SHP77 treated with DMSO at 0.1 percent for 48 hours (cell line): ENCODE measurements around the gene AMH.
A peak's percentile ranks its signal among the peaks of the same experiment; 100 is the strongest.

ENCODE experiments used
- DNase-seq: peaks from one replicate; lab custom pipeline; 2025; lab: John Stamatoyannopoulos, UW

AMH gene

DNA sequence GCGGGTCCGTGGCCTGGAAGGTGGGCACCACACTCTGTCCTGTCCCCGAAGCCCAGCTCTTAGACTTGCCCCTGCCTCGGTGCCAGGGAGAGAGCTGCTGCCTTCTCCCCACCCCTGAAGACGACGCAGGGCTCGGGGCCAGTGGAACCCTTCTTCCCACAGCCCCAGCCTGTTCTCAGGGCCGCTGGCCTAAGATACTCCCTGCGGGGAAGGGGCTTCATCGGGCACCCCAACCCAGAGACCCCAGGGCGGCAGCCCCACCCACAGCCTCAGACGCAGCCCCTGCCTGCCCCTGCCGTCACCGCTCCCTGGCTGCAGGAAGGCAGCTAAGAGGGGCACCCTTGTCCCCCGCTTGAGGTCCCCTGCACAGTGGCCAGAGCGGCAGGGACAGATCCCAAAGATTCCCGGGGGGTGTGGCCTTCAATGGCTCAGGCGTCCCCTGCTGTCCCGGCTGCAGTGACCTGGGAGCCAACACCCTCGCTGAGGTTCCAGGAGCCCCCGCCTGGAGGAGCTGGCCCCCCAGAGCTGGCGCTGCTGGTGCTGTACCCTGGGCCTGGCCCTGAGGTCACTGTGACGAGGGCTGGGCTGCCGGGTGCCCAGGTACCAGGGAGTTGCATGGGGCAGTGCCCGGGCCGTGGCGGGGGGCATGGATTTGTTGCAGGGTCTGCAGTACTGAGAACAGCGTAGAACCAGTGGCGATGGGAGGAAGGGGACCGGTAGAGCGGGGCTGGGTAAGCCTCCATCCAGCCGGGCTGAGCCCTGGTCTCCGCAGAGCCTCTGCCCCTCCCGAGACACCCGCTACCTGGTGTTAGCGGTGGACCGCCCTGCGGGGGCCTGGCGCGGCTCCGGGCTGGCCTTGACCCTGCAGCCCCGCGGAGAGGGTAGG lies 1.0 kb downstream of the AMH start:
- no peak for DNase-seq

DNA sequence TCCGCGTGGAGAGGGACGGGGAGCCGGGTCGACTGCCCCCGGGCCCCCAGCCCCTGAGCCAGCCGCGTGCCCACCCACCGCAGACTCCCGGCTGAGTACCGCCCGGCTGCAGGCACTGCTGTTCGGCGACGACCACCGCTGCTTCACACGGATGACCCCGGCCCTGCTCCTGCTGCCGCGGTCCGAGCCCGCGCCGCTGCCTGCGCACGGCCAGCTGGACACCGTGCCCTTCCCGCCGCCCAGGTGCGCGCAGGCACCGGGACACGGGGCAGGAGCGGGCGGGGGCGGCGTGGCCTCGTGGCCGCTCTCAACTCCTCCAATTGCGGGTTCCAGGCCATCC lies 1.6 kb downstream of the AMH start:
- no peak for DNase-seq

DNA sequence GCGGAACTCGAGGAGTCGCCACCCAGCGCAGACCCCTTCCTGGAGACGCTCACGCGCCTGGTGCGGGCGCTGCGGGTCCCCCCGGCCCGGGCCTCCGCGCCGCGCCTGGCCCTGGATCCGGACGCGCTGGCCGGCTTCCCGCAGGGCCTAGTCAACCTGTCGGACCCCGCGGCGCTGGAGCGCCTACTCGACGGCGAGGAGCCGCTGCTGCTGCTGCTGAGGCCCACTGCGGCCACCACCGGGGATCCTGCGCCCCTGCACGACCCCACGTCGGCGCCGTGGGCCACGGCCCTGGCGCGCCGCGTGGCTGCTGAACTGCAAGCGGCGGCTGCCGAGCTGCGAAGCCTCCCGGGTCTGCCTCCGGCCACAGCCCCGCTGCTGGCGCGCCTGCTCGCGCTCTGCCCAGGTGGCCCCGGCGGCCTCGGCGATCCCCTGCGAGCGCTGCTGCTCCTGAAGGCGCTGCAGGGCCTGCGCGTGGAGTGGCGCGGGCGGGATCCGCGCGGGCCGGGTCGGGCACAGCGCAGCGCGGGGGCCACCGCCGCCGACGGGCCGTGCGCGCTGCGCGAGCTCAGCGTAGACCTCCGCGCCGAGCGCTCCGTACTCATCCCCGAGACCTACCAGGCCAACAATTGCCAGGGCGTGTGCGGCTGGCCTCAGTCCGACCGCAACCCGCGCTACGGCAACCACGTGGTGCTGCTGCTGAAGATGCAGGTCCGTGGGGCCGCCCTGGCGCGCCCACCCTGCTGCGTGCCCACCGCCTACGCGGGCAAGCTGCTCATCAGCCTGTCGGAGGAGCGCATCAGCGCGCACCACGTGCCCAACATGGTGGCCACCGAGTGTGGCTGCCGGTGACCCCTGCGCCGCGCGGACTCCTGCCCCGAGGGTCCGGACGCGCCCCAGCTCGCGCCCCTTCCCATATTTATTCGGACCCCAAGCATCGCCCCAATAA lies 2.3 kb downstream of the AMH start:
- DNase-seq = no peak

DNA sequence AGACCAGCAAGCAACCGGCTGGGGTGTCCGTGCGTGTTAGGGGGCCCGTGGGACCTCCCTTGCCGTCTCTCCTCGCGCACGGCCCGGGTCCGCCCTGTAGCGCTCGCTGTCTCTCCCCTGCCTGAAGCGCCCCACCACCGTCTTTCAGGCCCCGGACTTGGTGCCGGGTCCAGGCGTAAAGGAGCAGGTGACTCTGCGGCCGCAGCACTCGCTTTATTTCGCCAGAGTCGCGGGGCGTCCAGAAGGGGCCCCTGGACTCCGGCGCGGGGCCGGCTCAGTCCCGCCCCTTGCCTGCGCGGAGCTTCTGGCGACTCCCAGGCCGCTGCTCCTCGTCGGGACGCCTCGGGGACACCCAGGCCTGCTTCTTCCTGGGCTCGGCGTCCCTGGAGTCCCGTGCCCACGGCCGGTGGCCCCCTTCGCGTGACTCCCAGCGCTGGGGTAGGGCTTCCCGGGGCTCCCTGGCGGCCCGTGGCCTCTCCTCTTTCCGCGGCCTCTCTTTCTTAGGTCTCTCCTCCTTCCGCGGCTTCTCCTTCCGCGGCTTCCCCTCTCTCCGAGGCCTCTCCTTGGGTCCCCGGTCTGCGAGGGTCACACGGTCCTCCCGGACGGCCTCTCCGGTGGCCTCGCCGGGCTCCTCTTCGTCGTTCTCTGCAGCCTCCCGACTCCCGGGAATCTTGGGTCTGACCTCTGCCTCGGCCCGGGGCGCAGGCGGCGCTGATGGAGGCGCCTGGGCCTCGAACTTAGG lies 3.1 kb downstream of the AMH start:
- no peak for DNase-seq

DNA sequence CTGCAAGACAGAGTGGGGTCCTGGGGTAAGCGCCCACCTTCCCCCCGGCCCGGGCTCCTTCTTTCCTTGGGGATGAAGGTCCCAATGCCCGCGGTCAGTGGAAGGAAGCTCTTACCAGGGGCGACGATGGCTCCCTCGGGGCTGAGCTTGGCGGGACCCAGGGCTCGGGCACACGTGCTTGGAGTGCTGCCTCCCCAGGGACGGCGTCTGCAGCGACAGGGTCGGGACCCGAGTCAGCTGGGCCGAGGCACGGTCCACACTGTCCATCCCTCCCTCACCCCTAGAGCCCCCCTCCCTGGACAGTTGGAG lies 3.6 kb downstream of the AMH start:
- no peak for DNase-seq

DNA sequence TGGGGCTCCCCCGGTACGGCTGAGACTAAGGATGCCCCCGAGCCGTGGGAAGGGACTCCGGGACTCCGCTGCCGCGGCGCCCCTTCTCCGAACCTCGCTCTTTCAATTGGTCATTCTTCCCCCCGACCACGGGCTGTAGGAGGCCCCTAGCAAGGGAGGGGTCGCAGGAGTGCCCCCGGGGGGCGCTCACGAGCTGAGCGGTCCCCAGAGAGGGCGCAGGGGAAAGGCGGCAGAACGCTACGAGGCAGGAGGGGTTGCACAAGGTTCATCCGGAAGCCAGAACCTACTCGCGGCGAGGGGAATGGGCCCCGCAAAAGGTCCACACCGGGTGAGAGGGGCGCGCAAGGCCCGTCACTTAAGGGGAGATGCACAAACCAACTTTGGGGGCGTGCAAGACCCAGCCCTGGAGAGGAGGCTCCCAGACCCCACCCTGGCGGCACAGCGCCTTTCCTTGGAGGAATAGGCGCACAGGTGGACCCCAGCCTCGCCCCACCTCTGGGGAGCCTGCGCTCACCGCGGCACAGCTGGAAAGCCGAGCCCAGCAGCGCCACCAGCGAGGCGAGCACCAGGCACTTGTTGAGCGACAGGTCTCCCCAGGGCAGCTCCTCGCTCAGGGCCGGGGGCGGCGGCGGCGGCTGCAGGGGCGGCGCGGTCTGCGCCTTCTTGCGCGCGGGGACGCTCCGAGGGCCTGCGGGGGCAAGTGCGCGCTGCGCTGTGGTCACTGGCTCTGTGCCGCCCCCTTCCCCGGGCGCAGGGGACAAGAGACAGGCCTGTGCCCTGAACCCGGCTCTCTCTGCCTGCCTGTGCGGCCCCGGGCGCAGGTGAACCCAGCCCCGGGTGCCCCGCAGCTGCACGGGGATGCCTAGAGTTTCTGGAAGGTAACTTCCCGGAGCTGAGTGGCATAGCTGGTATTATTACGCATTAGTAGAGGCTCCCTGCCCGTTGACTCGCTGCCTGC lies 4.3 kb downstream of the AMH start:
- no peak for DNase-seq

DNA sequence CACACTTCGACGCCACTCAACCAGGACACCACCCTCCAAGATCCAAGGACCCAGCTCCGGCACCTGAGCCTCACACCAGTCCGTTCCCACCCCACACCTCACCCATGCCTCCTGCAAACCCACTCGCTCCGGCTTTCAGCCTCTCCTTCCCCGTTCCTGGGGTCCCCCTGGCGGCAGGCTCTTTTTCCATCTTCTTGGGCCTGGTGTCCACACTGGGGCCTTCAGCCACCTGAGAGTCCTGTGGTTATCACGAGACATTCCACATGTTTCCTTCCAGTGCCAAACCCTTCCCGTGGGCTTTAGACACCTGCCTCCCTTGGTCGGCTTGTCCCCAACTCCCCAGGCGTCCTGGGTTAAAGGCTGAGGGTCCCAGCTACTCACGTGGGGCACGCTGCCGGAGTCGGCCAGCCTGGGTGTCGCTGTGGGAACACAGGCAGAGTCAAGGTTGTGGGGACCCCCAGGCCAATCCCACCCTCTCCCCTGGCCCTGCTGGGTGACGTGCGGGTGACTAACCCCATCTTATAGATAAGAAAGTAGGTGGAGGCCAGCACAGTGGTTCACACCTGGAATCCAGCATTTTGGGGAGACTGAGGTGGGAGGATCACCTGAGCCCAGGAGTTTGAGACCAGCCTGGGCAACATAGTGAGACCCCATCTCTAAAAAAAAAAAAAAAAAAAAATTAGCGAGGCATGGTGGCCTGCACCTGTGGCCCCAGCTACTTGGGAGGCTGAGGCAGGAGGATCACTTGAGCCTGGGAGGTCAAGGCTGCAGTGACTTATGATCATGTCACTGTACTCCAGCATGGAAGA lies 5.1 kb downstream of the AMH start:
- DNase-seq = no peak

DNA sequence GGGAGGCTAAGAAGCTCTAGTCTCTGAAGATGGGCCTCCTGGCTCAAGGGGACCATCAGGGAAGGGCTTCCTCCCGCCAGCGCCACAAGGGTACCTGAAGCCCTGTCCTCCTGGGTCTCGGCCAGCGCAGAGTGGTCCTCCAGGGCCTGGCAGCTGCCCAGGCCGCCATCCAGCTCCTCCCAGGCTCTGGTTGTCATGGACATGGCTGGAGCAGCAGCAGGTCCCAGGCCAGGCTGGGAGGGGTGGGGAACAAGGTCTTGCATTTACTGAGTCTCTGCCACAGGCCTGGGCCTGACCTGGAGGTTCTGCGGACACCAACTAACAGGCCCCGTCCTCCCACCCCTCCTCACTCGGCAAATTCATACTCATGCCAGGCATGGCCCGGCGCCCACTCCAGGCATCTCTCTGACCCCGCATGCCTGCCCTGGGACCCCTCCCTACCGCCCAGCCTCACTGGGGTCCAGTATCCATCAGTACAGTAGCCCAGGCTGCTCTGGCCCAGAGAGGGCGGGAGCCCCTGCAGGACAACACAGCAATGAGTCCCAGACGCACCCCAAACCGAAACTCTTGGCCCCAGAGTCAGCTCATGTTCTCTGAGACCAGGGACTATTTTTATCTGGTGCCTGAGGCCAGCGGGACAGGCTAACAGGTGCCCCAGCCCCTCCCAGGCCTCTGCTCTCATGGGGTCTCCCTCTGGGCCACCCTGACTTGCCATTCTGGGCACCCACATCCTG lies 6.2 kb downstream of the AMH start:
- DNase-seq = no peak

DNA sequence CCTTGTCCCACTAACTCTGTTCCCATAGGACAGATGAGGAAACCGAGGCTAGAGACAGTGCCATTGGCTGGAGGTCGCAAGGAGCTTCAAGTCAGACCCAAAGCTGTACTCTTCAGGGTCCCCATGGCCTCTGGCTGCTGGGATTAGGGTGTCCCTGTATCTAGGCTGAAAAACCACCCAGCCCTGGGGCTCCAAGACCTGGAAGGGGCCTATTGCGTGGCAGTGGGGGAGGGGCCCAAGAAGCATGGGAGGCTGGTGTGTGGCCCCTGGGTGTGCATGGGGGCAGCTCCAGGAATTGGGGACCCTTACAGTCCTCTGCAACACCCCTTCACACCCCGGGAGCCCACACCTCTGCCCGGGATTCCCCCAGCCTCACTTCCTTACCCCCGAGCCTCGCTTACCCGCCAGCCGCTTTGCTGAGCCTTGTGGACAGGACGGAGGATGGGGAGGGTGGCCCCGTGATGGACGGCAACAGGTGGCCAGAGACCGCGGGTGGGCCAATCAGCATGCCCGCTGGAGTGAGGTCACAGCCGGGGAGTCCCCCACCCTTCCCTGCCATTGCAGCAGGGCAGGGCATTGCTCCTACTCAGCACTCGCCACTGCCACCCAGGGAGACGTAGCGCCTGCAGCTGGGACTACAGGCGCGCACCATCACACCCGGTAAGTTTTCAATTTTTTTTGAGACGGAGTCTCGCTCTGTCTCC lies 7.0 kb downstream of the AMH start, which contains the start of gene JSRP1:
Gene JSRP1, minus strand, starts transcription at position 436 of the 704 bp plus-strand sequence. CDS start 1,103 bp downstream, outside the sequence.
- no peak for DNase-seq

DNA sequence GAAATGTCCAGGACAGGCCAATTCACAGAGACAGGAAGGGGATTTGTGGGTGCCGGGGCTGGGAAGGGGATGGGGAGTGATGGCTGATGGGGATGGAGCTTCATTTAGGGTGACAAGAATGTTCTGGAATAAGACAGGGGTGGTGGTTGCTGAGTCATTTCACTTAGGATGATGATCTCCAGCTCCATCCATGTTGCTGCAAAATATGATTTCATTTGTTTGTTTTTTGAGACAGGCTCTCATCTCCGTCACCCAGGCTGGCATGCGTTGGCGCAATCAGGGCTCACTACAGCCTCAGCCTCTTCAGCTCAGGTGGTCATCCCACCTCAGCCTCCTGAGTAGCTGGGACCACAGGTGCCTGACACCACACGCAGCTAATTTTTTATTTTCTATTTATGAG lies 10.2 kb downstream of the AMH start:
- peak; percentile 19 for DNase-seq

DNA sequence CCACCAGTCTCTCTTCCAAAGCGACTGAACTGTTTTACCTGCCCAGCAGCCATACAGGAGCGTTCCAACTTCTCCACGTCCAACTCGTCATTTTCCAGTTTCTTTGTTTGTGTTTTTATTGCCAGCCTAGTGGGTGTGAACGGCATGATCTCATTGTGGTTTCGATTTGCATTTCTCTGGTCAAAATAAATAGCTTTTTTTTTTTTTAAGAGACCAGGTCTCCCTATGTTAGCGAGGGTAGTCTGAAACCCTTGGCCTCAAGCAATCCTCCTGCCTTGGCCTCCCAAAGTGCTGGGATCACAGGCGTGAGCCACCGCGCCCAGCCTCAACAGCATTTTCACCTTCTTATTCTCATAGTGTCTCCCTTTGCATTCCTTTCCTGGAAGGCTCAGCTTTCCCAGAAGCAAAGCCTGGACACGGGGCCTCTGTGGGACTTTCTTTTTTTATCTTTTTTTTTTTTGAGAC lies 11.2 kb downstream of the AMH start:
- DNase-seq = no peak

DNA sequence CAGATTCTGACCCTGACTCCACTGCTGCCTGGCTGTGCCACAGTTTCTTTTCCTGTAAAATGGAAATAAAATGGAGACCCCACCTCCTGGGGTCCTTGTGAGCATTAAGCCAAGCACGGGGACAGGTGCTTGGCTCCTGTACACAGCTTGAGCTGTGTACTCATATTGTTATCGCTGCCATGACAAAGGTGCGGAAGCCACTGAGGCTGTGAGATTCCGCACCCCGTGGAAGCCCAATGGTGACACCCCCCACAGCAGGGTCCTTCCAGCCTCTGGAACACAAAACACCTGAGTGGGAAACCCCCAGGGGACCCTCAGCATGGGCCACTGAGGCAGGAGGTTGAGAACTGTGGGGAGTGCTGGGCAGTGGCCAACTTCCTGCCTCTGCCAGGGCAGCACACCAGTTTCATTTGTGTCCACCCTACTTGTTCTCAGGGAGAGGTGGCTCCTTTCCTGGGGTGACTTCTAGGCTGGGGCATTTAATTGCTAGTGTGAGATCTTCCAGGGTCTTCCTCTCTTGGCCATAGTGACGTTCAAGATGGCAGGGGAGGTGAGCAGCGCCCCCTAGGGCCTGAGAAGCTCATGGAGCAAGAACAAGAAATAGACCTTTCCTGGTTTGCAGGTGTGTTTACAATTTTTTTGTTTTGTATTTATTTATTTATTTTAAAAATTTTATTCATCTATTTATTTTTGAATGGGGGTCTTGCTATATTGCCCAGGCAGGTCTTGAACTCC lies 12.5 kb downstream of the AMH start:
- no peak for DNase-seq

DNA sequence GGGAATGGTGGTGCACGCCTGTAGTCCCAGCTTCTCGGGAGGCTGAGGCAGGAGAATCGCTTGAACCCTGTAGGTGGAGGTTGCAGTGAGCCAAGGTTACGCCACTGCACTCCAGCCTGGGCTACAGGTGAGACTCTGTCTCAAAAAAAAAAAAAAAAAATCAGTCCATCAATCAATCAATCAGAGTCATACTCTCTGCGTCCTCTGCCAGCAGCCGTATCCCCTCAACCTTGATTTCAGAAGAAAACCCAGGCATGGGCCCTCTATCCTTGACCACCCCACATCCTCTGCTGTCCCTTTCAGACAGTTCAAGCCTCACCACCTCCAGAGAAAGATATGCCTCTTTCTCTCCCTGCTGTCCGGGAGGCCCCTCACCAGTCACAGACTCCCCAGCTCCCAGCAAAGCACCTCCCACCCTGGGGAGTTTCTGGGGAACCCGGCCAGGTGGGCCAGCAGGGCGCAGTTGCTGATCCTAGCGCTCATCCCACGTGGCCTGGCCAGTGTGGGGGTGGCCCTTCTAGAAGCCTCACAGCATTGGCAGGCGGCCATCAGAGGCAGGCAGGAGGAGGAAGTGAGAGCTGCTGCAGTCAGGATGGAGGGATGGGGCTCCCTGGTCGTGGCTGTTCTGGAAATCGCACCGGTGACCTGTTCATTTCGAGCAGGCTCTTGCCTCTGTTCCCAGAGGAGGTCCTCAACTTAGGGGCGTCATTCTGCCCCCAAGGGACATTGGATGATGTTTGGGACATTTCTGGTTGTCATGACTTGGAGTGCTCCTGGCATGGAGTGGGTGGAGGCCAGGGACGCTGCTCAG lies 17.3 kb downstream of the AMH start:
- DNase-seq = peak; percentile 55

DNA sequence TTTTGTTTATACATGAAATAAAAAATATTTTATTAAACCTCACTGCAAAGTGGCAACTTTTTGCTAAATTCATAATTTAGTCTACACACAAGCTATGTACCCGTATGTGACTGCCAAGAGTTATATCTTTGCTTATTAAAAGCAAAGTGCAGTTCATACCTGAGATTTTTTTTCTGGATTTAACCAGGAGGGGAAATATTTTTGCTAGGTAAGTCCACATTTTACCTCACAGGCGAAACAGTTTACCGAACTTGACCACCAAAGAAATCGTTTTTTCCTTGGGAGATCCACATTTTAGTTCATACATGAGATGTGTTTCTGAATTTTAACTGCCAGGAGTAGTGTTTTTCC lies 19.3 kb downstream of the AMH start:
- DNase-seq = no peak

DNA sequence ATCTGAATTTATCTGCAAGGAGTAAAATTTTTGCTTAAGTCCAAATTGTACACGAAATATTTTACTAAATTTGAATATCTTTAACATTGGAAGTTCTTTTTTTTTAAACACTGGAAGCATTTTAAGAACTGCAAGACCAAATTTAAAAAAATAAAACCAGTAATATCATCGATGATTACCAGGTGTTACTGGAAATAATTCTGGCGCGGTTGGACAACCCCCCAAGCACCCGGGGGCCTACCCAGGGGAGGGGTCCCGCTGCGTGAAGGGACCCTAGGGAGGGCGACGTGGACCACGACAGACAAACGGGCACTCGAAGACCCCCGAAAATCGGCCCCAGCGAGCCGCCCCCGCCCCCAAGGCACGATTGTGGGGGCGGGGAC lies 19.7 kb downstream of the AMH start:
- no peak for DNase-seq

DNA sequence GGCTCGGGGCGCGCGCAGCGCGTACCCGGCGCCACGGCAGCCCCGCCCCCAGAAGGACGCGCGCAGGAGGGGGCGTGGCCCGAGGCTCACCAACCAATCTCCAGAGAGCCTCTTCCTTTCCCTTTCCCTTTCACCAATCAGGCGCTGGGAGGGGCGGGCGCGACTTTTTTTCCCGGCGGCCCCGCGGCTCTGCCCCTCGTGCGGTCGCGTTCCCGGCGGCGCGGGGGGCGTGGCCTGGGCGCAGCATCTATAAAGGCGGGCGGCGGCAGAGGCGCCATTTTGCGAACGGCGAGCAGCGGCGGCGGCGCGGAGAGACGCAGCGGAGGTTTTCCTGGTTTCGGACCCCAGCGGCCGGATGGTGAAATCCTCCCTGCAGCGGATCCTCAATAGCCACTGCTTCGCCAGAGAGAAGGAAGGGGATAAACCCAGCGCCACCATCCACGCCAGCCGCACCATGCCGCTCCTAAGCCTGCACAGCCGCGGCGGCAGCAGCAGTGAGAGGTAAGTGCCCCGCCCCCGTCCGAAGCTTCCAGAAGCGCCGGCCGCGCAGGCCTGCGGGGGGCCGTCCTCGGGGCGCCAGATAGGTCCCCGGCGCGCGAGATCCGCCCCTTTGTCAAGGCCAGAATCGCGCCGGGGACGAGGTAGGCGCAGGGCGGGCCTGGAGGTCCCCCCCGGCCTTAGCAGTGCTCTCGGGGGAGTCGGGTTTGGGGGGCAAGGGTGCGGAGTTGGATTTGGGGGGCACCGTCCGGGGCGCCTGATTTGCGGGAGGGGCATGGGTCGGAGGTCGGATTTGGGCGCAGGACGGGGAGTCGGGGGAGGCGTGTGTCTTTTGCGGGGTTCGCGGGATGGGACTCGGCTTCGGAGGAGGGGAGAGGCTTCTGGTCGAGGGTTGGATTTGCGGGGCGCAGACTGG lies 20.4 kb downstream of the AMH start:
- peak; percentile 70 for DNase-seq

DNA sequence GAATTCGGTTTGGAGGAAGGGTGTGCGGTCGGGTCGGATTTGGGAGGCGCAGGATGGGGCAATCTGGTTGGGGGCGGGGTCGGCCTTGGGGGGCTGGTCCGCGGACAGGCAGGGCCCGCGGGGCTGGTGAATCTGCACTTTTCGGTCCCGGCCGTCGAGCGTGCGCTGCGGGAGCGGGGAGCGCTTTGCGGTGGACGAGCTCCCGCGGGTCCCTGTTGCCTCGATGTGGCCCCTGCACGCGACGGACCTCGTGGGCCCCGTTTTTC lies 21.0 kb downstream of the AMH start:
- no peak for DNase-seq
